SK-N-SH treated with all-trans-retinoic acid at 6 μM for 48 hours (cell line): ENCODE data around the gene EIF2B4.

Source experiments
- ATAC-seq: fragments of 200-7000 bp; cut with Tn5 transposase; 3 replicates; pipeline ENCODE4 v1.9.1; 2020; ENCODE audit warnings: mild to moderate bottlenecking, moderate library complexity
- ARNTL ChIP-seq: fragments of 450-650 bp; formaldehyde crosslinking; IDR thresholded peaks from 2 replicates; pipeline ENCODE4 v1.5.0; 2020; ENCODE audit warnings: low read depth, mild to moderate bottlenecking, moderate library complexity, borderline replicate concordance
- CREB5 ChIP-seq: fragments of 250-450 bp; sonication (Bioruptor Pico); IDR thresholded peaks from 2 replicates; pipeline ENCODE4 v1.5.1; 2020; ENCODE audit warnings: low read depth, mild to moderate bottlenecking, moderate library complexity
- CSDC2 ChIP-seq: fragments of 250-450 bp; sonication (Bioruptor Pico); IDR thresholded peaks from 2 replicates; pipeline ENCODE4 v1.5.0; 2020; ENCODE audit warnings: mild to moderate bottlenecking, moderate library complexity
- CSRNP3 ChIP-seq: fragments of 250-450 bp; sonication (Bioruptor Pico); IDR thresholded peaks from 2 replicates; pipeline ENCODE4 v1.5.1; 2021; ENCODE audit warnings: mild to moderate bottlenecking, moderate library complexity
- ESRRG ChIP-seq: fragments of 250-450 bp; sonication (Bioruptor Pico); IDR thresholded peaks from 2 replicates; pipeline ENCODE4 v1.6.1; 2021; ENCODE audit warnings: mild to moderate bottlenecking
- ISL1 ChIP-seq: fragments of 250-450 bp; sonication (Bioruptor Pico); IDR thresholded peaks from 2 replicates; pipeline ENCODE4 v2.1.2; 2022; ENCODE audit warnings: mild to moderate bottlenecking, moderate library complexity
- PATZ1 ChIP-seq: fragments of 250-450 bp; sonication (Bioruptor Pico); IDR thresholded peaks from 2 replicates; pipeline ENCODE4 v1.8.0; 2020; ENCODE audit warnings: mild to moderate bottlenecking, moderate library complexity, borderline replicate concordance
- POU6F1 ChIP-seq: fragments of 250-450 bp; sonication (Bioruptor Pico); IDR thresholded peaks from 2 replicates; pipeline ENCODE4 v1.8.0; 2021; ENCODE audit warnings: low read depth, mild to moderate bottlenecking, moderate library complexity, borderline replicate concordance
- PPARA ChIP-seq: fragments of 250-450 bp; sonication (Bioruptor Pico); IDR thresholded peaks from 2 replicates; pipeline ENCODE4 v1.5.0; 2020; ENCODE audit warnings: mild to moderate bottlenecking, borderline replicate concordance
- RARB ChIP-seq: fragments of 250-450 bp; sonication (Bioruptor Pico); IDR thresholded peaks from 2 replicates; pipeline ENCODE4 v1.8.0; 2021; ENCODE audit warnings: mild to moderate bottlenecking, moderate library complexity
- SNAI2 ChIP-seq: fragments of 250-450 bp; sonication (Bioruptor Pico); IDR thresholded peaks from 2 replicates; pipeline ENCODE4 v1.5.0; 2020; ENCODE audit warnings: mild to moderate bottlenecking, moderate library complexity
- TCF4 ChIP-seq: fragments of 250-450 bp; sonication (Bioruptor Pico); IDR thresholded peaks from 2 replicates; pipeline ENCODE4 v1.8.0; 2021; ENCODE audit warnings: mild to moderate bottlenecking, moderate library complexity, borderline replicate concordance
- TOX ChIP-seq: fragments of 250-450 bp; sonication (Bioruptor Pico); IDR thresholded peaks from 2 replicates; pipeline ENCODE4 v1.8.0; 2021; ENCODE audit warnings: mild to moderate bottlenecking, moderate library complexity, borderline replicate concordance
- ZC3H10 ChIP-seq: fragments of 250-450 bp; sonication (Bioruptor Pico); IDR thresholded peaks from 2 replicates; pipeline ENCODE4 v1.5.1; 2021; ENCODE audit warnings: mild to moderate bottlenecking, moderate library complexity
- ZFP30 ChIP-seq: fragments of 450-650 bp; formaldehyde crosslinking; IDR thresholded peaks from 2 replicates; pipeline ENCODE4 v1.5.0; 2022; ENCODE audit warnings: mild to moderate bottlenecking, moderate library complexity
- ZNF565 ChIP-seq: fragments of 450-650 bp; formaldehyde crosslinking; conservative IDR thresholded peaks from 2 replicates; pipeline ENCODE4 v1.5.0; 2020; ENCODE audit warnings: low read depth, mild to moderate bottlenecking, moderate library complexity
- ZNF70 ChIP-seq: fragments of 450-650 bp; formaldehyde crosslinking; IDR thresholded peaks from 2 replicates; pipeline ENCODE4 v1.5.0; 2020; ENCODE audit warnings: mild to moderate bottlenecking, moderate library complexity
- ZNF8 ChIP-seq: fragments of 450-650 bp; formaldehyde crosslinking; IDR thresholded peaks from 2 replicates; pipeline ENCODE4 v1.5.0; 2020; ENCODE audit warnings: mild to moderate bottlenecking, moderate library complexity
- TF ChIP-seq, protein P1 (sequence below): fragments of 250-450 bp; sonication (Bioruptor Pico); IDR thresholded peaks from 2 replicates; pipeline ENCODE4 v1.5.0; 2020; ENCODE audit warnings: mild to moderate bottlenecking, moderate library complexity

The EIF2B4 gene

GRCh38 chr2:27351802-27352598 lies 18.1 kb downstream of the EIF2B4 start:
- TF ChIP-seq ZNF565 (CRISPR knock-in tag), result no peak
- no peak for TF ChIP-seq ZFP30 (CRISPR knock-in tag)
- no peak for TF ChIP-seq ARNTL
- TF ChIP-seq RARB, result no peak
- no peak for TF ChIP-seq PPARA (CRISPR knock-in tag)
- ATAC-seq, result no peak

- ATAC-seq, result no peak
- TF ChIP-seq ARNTL (no peak), SNAI2 (CRISPR knock-in tag) (no peak), ISL1 (CRISPR knock-in tag) (no peak), PATZ1 (CRISPR knock-in tag) (no peak), TCF4 (CRISPR knock-in tag) (no peak), CREB5 (no peak), TOX (CRISPR knock-in tag) (no peak), CSDC2 (CRISPR knock-in tag) (no peak), ESRRG (CRISPR knock-in tag) (no peak), ZC3H10 (CRISPR knock-in tag) (no peak), POU6F1 (CRISPR knock-in tag) (no peak), ZFP30 (CRISPR knock-in tag) (no peak), ZNF565 (CRISPR knock-in tag) (no peak)
- TF ChIP-seq, protein P1, sequence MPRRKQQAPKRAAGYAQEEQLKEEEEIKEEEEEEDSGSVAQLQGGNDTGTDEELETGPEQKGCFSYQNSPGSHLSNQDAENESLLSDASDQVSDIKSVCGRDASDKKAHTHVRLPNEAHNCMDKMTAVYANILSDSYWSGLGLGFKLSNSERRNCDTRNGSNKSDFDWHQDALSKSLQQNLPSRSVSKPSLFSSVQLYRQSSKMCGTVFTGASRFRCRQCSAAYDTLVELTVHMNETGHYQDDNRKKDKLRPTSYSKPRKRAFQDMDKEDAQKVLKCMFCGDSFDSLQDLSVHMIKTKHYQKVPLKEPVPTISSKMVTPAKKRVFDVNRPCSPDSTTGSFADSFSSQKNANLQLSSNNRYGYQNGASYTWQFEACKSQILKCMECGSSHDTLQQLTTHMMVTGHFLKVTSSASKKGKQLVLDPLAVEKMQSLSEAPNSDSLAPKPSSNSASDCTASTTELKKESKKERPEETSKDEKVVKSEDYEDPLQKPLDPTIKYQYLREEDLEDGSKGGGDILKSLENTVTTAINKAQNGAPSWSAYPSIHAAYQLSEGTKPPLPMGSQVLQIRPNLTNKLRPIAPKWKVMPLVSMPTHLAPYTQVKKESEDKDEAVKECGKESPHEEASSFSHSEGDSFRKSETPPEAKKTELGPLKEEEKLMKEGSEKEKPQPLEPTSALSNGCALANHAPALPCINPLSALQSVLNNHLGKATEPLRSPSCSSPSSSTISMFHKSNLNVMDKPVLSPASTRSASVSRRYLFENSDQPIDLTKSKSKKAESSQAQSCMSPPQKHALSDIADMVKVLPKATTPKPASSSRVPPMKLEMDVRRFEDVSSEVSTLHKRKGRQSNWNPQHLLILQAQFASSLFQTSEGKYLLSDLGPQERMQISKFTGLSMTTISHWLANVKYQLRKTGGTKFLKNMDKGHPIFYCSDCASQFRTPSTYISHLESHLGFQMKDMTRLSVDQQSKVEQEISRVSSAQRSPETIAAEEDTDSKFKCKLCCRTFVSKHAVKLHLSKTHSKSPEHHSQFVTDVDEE (CRISPR knock-in tag), result no peak
These were observed 19.9 kb downstream of the EIF2B4 start for GRCh38 chr2:27350106-27350693.

GRCh38 chr2:27347641-27348040 lies 22.5 kb downstream of the EIF2B4 start:
- no peak for ATAC-seq
- no peak for TF ChIP-seq CSRNP3 (CRISPR knock-in tag)
- no peak for TF ChIP-seq ZNF8 (CRISPR knock-in tag)
- TF ChIP-seq PPARA (CRISPR knock-in tag), result no peak
- TF ChIP-seq CSDC2 (CRISPR knock-in tag), result no peak
- TF ChIP-seq TCF4 (CRISPR knock-in tag), result no peak
- TF ChIP-seq SNAI2 (CRISPR knock-in tag), result no peak
- no peak for TF ChIP-seq ESRRG (CRISPR knock-in tag)
- TF ChIP-seq, protein P1 (CRISPR knock-in tag), result no peak
- no peak for TF ChIP-seq TOX (CRISPR knock-in tag)
- no peak for TF ChIP-seq CREB5
- TF ChIP-seq ZNF70, result no peak
